ENCODE measurements around the gene DTYMK.
A peak's percentile ranks its signal among the peaks of the same experiment; 100 is the strongest.
"Not testable (repeated sequence)": the region's sequence is repeated elsewhere in the genome, so short reads cannot be mapped to it uniquely, and the experiment has no call there.

DTYMK gene

GRCh38 chr2:241671457-241672240 is 15.0 kb downstream of the DTYMK start:
- DNase-seq: no peak

- DNase-seq: no peak
Observed at GRCh38 chr2:241670333-241671110, 16.1 kb downstream of the DTYMK start.

GRCh38 chr2:241668839-241669238 is 17.8 kb downstream of the DTYMK start:
- DNase-seq: no peak

GRCh38 chr2:241668354-241668753 is 18.3 kb downstream of the DTYMK start:
- DNase-seq: no peak

GRCh38 chr2:241666627-241667400 is 19.8 kb downstream of the DTYMK start:
- no peak for DNase-seq

- no peak for DNase-seq
Observed at GRCh38 chr2:241665731-241666440, 20.7 kb downstream of the DTYMK start.

GRCh38 chr2:241662731-241663130 is 23.9 kb downstream of the DTYMK start:
- not testable (repeated sequence) for DNase-seq

- no peak for DNase-seq
Observed at GRCh38 chr2:241660593-241661213, 25.9 kb downstream of the DTYMK start.

GRCh38 chr2:241659150-241659739 is 27.4 kb downstream of the DTYMK start:
- DNase-seq: peak in 3 of 6 experiments; percentile 11 to 33 (median 27)

- no peak for DNase-seq
Observed at GRCh38 chr2:241658296-241658695, 28.3 kb downstream of the DTYMK start.

- no peak for DNase-seq
Observed at GRCh38 chr2:241657786-241658254, 28.8 kb downstream of the DTYMK start.

- DNase-seq: no peak
Observed at GRCh38 chr2:241656190-241656741, 30.3 kb downstream of the DTYMK start.

- DNase-seq: no peak
Observed at GRCh38 chr2:241655516-241656189, 31.0 kb downstream of the DTYMK start.

GRCh38 chr2:241654551-241654950 is 32.1 kb downstream of the DTYMK start:
- DNase-seq: no peak

- no peak for DNase-seq
Observed at GRCh38 chr2:241653210-241653750, 33.3 kb downstream of the DTYMK start.

- DNase-seq: no peak
Observed at GRCh38 chr2:241652722-241653121, 33.9 kb downstream of the DTYMK start.

GRCh38 chr2:241652142-241652541 is 34.5 kb downstream of the DTYMK start:
- no peak for DNase-seq

GRCh38 chr2:241649927-241650326 is 36.7 kb downstream of the DTYMK start:
- DNase-seq: no peak

GRCh38 chr2:241649404-241649803 is 37.2 kb downstream of the DTYMK start:
- DNase-seq: no peak

- no peak for DNase-seq
Observed at GRCh38 chr2:241648453-241648852, 38.2 kb downstream of the DTYMK start.

Measured in stimulated activated naive CD4-positive, alpha-beta T cell (primary cell).